ENCODE measurements around the gene RELL2. TPM values are rescaled to one million over a fixed set of nuclear protein-coding genes. Genes with fewer than 3 reads are reported as not detected.

RELL2 gene
- total RNA-seq, 1 experiment from 2014 or later: 9.8 TPM

DNA sequence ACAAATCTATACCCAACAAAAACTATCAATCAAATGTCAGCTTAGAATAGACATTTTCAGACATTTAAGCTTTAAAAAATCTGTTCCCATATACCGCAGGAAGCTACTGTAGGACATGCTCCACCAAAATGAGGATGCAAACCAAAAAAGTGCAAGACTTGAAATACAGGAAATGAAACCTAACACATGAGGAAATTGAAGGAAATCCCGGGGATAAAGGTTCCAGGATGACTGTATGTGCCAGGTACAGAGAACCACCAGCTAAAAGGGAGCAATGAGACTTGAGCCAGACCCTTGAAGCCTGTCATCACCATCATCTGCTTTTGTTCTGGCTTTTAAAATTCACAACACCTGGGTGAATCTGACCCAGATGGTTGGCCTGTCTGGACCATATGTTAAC is 39.4 kb upstream of the RELL2 start:
- no peak overlapping the region for H2BK120ac ChIP-seq (ENCODE audit: low read depth, low read length, poor library complexity, severe bottlenecking)
- H3K23ac ChIP-seq (ENCODE audit: insufficient read length, low read depth, low read length): no peak overlapping the region
- no peaks in the 10 kb centered on the region for H3K27me3 Mint-ChIP-seq (ENCODE audit: low read depth)
- H3K4me1 ChIP-seq (ENCODE audit: insufficient read depth, low read length): no peaks in the 10 kb centered on the region
- no peak overlapping the region for H2BK15ac ChIP-seq (ENCODE audit: low read depth, low read length)
- no peak overlapping the region for H2BK12ac ChIP-seq (ENCODE audit: insufficient read length, low read depth, low read length)
- WGBS (ENCODE audit: extremely low coverage, insufficient read length, low lambda C conversion rate): no CpG with 5 or more reads among the region's 2 CpGs
- no peak overlapping the region for H4K5ac ChIP-seq (ENCODE audit: insufficient read length, low read depth, low read length)
- no peak overlapping the region for H3T11ph ChIP-seq (ENCODE audit: low read length)
- TF ChIP-seq, protein P1, sequence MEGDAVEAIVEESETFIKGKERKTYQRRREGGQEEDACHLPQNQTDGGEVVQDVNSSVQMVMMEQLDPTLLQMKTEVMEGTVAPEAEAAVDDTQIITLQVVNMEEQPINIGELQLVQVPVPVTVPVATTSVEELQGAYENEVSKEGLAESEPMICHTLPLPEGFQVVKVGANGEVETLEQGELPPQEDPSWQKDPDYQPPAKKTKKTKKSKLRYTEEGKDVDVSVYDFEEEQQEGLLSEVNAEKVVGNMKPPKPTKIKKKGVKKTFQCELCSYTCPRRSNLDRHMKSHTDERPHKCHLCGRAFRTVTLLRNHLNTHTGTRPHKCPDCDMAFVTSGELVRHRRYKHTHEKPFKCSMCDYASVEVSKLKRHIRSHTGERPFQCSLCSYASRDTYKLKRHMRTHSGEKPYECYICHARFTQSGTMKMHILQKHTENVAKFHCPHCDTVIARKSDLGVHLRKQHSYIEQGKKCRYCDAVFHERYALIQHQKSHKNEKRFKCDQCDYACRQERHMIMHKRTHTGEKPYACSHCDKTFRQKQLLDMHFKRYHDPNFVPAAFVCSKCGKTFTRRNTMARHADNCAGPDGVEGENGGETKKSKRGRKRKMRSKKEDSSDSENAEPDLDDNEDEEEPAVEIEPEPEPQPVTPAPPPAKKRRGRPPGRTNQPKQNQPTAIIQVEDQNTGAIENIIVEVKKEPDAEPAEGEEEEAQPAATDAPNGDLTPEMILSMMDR (conservative IDR thresholded peaks at IDR 0.05): no peak
- H4K8ac ChIP-seq (replicated peaks; ENCODE audit: insufficient read length, low read depth, low read length): no peak overlapping the region
- H2BK20ac ChIP-seq (ENCODE audit: low read depth, low read length, poor library complexity, severe bottlenecking): no peak overlapping the region
- H3K79me2 ChIP-seq (ENCODE audit: insufficient read depth, low read length): peaks cover 6% of the 10 kb centered on the region; the same call in 1 of the 2 replicates
- H3K36me3 Mint-ChIP-seq (ENCODE audit: insufficient read depth in 1 of 3, low read depth in 3 of 3): peaks cover 0 to 4% (median 2%) of the 10 kb centered on the region in 3 experiments; a peak in 1 of 7 replicates
- no peaks in the 10 kb centered on the region for H4K20me1 ChIP-seq (ENCODE audit: control insufficient read depth, insufficient read depth, insufficient read length)
- no peak overlapping the region for H4K91ac ChIP-seq (ENCODE audit: insufficient read length, low read depth, low read length)
- no peak overlapping the region for H2AFZ ChIP-seq (ENCODE audit: low read length)
- H3K27ac Mint-ChIP-seq: no peak overlapping the region
- H3K27me3 ChIP-seq (ENCODE audit: insufficient read depth, low read length): no peaks in the 10 kb centered on the region
- H3K23me2 ChIP-seq (ENCODE audit: insufficient read length, low read depth, low read length, poor library complexity, severe bottlenecking): no peaks in the 10 kb centered on the region
- H3K4ac ChIP-seq (ENCODE audit: low read depth, low read length): no peak overlapping the region
- peaks cover 3% of the 10 kb centered on the region for H3K79me1 ChIP-seq (ENCODE audit: insufficient read depth, low read depth, low read length, poor library complexity, severe bottlenecking)
- peaks cover 2 to 4% of the 10 kb centered on the region in 2 experiments; a peak in 1 of 4 replicates for H3K4me1 Mint-ChIP-seq
- H2AK5ac ChIP-seq (ENCODE audit: insufficient read length, low read length): no peak overlapping the region
- no peak overlapping the region for H3K9ac ChIP-seq (ENCODE audit: extremely low read depth, insufficient read length, low read length)
- no peak overlapping the region for H3K14ac ChIP-seq (ENCODE audit: insufficient read depth, low read length)
- H3K4me2 ChIP-seq (ENCODE audit: insufficient read depth, insufficient read length, low read length): no peak overlapping the region
- no peaks in the 10 kb centered on the region for H3K9me3 ChIP-seq (ENCODE audit: control insufficient read depth, low read depth, low read length)
- no peak overlapping the region for H3K27ac ChIP-seq (ENCODE audit: insufficient read length, low read depth, low read length)
- no peaks in the 10 kb centered on the region for H3K9me3 Mint-ChIP-seq
- no peak overlapping the region for H3K18ac ChIP-seq (ENCODE audit: insufficient read length, low read depth, low read length)
- no peak for DNase-seq
- H3K56ac ChIP-seq (ENCODE audit: insufficient read length, low read depth, low read length): no peak overlapping the region
- H2BK5ac ChIP-seq (ENCODE audit: insufficient read length, low read length): no peak overlapping the region
- H3K4me3 Mint-ChIP-seq: no peak overlapping the region
